Measurements from ENCODE around the gene CSTF2T.

The CSTF2T gene

GRCh38 chr10:51709324-51709972, 10.1 kb upstream of the CSTF2T start:
- no peak for TF ChIP-seq CTCF (IDR thresholded peaks at IDR 0.05; ENCODE audit: low read depth, low read length)

DNA sequence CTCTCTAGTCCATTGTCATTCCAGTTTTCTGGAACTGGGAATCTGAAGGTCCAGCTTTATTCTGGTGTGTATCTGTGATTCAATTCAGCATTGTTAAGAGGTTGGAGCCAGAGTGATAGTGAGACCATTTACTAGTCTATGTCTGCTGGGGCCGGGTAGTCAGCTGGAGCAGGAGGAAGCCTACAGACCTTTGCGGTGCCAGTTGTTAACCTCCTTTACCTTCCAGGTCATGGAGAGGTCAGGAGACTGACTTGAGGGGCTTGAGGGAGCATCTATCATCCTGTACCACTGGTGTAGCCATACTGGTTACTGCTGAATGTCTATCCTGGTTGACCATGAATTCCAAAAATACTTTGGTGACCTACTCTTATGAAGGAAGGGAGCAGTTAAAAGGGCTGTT, 9.2 kb upstream of the CSTF2T start:
- TF ChIP-seq CTCF (IDR thresholded peaks at IDR 0.05; ENCODE audit: low read depth, low read length) = no peak
- H3K4me3 ChIP-seq (ENCODE audit: low read depth, low read length) = no peak overlapping the region
- in situ Hi-C loops (cut with HindIII; ENCODE audit: low sequenced_read_pairs) = no loop called here
- no peak for DNase-seq (ENCODE audit: low read depth, low spot score)

More at GRCh38 chr10:51709324-51709972, 10.1 kb upstream of the CSTF2T start:
- in situ Hi-C loops (cut with HindIII; ENCODE audit: low sequenced_read_pairs) = no loop called here
- DNase-seq (ENCODE audit: low read depth, low spot score) = no peak
- no peak overlapping the region for H3K4me3 ChIP-seq (ENCODE audit: low read depth, low read length)

DNA sequence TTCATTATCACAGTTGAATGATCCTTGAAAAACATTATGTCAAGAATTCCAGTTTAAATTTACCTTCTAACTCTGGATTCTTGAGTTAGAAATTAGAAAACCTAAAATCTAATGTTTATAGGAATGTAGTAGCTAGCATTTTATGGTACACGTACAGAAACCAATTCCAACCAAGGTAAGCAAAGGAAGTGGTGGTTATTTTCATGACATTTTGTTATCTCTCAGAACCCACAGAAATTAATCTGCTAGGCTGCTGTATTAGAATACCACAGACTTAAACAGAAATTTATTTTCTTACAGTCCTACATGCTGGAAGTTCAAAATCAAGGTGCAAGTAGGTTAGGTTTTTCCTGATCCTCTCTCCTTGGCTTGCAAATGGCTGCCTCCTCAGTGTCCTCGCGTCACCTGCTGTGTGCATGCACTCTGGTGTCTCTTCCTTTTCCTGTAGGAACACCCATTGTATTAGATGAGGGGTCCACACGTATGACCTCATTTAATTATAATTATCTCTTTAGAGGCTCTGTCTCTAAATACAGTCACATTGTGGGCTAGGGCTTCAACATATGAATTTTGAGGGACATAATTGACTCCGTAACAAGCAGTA, 8.5 kb upstream of the CSTF2T start:
- no peak for TF ChIP-seq CTCF (IDR thresholded peaks at IDR 0.05; ENCODE audit: low read depth, low read length)
- H3K4me3 ChIP-seq (ENCODE audit: low read depth, low read length) = no peak overlapping the region
- DNase-seq (ENCODE audit: low read depth, low spot score) = no peak
- in situ Hi-C loops (cut with HindIII; ENCODE audit: low sequenced_read_pairs) = no loop called here

GRCh38 chr10:51707392-51707791, 8.0 kb upstream of the CSTF2T start:
- in situ Hi-C loops (cut with HindIII; ENCODE audit: low sequenced_read_pairs) = no loop called here
- H3K4me3 ChIP-seq (ENCODE audit: low read depth, low read length) = no peak overlapping the region
- no peak for TF ChIP-seq CTCF (IDR thresholded peaks at IDR 0.05; ENCODE audit: low read depth, low read length)
- no peak for DNase-seq (ENCODE audit: low read depth, low spot score)

GRCh38 chr10:51706225-51706624, 6.8 kb upstream of the CSTF2T start:
- in situ Hi-C loops (cut with HindIII; ENCODE audit: low sequenced_read_pairs) = no loop called here
- peak; percentile 50 for DNase-seq (ENCODE audit: low read depth, low spot score)
- no peak for TF ChIP-seq CTCF (IDR thresholded peaks at IDR 0.05; ENCODE audit: low read depth, low read length)

DNA sequence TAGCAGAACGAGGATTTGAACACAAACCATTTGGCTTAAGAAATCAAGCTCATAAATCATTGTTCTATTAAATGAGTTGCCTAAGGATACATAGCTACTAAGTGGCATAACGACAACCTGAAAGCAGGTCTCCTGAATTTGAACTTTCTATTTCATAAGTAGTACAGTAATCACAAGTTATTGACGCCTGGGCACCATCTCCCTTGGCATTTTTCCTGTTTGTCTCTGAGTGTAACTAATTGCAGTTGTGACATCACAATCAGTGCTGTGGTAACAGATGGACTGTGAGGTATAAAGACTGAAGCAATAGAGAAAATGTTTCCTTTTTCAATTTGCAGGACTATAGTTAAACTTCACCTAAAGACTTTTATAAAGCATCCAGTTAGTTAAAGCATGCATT, 6.4 kb upstream of the CSTF2T start:
- H3K4me3 ChIP-seq (ENCODE audit: low read depth, low read length) = no peak overlapping the region
- no peak for TF ChIP-seq CTCF (IDR thresholded peaks at IDR 0.05; ENCODE audit: low read depth, low read length)
- DNase-seq (ENCODE audit: low read depth, low spot score) = no peak
- in situ Hi-C loops (cut with HindIII; ENCODE audit: low sequenced_read_pairs) = no loop called here

More at GRCh38 chr10:51706225-51706624, 6.8 kb upstream of the CSTF2T start:
- H3K4me3 ChIP-seq (ENCODE audit: low read depth, low read length) = no peak overlapping the region
